HS-27A (cell line): ENCODE measurements around the gene TRIO.
"Not testable (repeated sequence)": the region's sequence is repeated elsewhere in the genome, so short reads cannot be mapped to it uniquely, and the experiment has no call there.

Experiments
- DNase-seq: peaks from one replicate; pipeline ENCODE4 v3.0.0-alpha.2; 2012; ENCODE audit warnings: low read depth, missing footprints

The TRIO gene

DNA sequence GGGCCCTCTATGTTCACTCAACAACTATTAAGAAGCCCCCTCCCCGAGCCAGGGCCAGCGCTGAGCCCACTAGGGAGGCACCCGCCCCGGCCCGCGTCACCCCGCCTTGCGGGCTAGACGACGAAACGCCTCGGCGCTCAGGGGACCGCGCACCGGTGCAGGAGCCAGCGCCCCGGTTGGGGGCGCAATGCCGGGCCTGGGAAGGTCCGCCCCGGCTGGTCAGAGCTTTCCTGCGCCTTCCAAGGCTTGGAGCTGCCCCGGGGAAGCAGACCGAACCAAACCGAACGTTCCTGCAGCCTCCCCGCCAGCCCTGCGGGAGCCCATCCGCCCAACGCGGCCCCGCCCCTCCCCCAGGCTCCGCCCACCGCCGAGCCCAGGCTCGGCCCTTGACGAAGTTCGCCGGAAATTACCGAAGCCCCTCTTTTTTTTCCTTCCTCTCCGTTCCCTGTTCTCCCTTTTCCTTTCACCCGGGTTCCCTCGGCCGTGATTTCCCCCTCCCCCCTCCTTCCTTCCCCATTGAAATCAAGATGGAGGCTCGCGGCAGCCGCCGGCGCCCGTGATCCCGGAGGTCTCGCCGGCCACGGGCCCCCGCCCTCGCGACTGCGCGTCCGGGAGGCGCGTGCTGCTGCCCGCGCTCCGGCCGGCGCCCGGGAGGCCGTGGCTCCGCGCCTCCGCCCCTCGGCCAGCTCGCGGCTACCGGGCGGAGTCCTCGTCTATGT, at the start of gene TRIO:
TSS of gene TRIO (plus strand) at position 516 of the 719 bp plus-strand sequence. CDS start 384 bp downstream, outside the sequence.
- DNase-seq: peak; percentile 92

DNA sequence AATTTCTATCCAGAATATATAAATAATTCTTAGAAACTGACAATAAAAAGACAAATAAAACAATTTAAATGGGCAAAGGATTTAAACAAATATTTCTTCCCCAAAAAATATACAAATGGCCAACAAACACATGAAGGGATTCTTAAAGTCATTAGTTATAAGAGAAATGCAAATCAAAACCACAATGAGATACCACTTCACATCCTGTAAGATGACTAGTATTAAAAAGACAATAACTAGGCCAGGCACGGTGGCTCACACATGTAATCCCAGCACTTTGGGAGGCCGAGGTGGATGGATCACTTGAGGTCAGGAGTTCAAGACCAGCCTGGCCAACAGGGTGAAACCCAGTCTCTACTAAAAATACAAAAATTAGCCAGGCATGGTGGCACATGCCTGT, 45.8 kb upstream of the TRIO start:
- not testable (repeated sequence) for DNase-seq

DNA sequence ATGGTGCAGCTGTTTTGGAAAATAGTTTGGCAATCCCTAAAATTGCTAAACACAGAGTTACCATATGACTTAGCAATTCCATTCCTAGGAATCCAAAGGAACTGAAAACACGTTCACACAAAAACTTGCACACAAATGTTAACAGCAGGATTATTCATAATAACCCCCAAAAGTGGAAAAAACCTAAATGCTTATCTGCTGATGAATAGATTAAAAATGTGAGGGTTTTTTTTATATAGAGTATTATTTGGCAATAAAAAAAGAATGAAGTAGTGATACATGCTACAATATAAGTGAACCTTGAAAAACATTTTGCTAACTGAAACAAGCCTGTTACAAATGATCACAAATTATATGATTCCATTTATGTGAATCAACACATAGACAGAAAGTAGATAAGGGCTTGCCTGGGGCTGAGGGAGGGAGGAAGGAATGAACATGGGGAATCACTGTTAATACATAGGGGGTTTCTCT, 45.1 kb upstream of the TRIO start:
- DNase-seq: peak; percentile 79

DNA sequence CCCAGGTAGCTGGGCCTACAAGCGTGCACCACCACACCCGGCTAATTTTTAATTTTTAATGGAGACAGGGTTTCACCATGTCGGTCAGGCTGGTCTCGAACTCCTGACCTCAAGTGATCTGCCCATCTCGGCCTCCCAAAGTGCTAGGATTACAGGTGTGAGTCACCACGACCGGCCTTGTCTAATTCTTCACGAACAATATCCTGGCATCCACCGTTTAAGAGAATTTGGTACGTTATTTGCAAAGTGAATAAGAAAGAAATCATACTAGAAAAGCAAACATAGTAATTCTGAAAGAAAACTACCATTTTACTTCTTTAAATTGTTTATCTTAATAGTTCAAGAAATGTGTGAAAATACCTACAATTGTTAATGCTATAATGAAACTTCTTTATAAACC, 42.9 kb upstream of the TRIO start:
- no peak for DNase-seq

DNA sequence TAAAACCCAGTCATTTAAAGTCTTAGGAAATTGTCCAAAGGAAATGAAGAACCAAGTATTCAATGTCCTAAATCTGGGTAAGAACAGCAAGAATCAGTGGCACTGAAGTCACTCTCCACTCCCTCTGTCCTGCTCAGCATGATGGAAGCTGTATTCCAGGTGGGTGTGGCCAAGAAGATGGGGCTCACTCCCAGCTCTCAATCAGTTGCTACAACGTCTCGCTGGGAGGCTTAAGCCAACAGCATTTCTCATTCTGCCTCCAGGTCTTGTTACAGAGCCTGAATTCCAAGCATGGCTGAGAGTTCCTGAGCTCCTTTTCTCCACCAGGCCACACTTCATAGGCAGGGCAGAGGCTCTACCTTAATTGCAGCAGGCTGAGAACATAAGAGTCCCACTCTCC, 41.2 kb upstream of the TRIO start:
- DNase-seq: no peak

DNA sequence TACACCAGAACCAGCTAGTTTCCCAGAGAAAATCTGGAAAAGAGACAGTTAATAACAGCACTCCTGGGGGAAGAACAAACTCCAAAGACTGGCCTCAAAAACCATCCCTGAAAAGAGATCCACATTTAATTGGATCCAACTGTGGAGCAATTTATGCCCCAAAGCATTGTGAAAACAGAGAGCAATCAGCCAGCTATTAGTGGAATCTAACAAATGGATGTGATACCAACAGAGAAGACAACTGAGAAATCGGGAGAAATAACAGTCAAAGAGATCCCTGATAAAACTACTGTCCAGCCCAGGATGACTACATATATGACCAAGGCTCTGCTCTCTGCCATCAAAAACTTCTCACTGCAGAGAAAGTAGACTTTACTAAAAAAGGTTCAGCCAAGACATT, 40.5 kb upstream of the TRIO start:
- no peak for DNase-seq

DNA sequence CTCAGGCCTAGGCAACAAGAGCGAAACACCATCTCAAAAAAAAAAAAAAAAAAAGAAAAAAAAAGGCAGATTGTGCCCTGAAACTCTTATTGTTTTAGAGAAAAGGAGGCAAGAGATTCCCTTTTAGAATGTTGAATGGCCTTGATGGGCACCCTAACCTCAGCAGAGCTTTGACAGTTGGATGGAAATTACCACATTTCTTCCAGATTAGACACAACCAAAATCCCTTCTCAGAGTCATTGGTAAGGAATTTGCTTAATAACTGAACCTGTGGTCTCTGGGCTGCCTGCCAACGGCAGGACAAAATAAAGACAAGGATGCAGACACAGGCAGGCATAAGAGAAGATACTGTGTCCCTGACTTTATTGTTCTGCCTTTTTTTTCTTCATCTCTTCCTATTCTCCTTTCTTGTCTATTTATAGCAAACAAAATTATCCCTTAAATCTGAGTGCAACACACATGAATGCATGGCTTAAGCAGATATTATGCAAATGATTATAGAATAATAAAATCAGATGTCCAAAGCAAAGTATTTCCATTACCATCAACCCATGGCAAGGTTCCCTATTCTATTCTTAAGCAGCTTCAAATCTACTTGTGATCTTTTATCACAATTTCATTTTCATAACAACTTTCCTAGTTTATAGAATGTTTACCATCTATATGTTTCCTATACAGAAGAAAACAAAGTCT, 37.3 kb upstream of the TRIO start:
- DNase-seq: peak; percentile 95

DNA sequence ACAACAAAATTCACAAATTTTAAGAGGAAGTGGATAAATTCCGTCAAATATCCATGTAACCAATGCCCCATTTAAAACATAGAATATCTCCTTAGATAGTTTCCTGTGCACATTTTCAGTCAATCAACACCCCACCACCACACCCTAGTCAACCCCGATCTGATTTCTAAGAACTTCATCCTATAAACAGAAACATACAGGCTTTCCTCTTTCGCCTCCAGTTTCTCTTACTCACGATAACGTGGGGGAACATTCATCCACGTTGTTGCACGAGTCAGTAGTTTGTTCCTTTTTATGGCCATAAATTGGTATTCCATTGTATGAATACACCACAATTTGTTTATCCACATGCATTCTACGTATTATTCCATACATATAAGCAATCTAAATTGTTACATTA, 35.6 kb upstream of the TRIO start:
- DNase-seq: no peak

DNA sequence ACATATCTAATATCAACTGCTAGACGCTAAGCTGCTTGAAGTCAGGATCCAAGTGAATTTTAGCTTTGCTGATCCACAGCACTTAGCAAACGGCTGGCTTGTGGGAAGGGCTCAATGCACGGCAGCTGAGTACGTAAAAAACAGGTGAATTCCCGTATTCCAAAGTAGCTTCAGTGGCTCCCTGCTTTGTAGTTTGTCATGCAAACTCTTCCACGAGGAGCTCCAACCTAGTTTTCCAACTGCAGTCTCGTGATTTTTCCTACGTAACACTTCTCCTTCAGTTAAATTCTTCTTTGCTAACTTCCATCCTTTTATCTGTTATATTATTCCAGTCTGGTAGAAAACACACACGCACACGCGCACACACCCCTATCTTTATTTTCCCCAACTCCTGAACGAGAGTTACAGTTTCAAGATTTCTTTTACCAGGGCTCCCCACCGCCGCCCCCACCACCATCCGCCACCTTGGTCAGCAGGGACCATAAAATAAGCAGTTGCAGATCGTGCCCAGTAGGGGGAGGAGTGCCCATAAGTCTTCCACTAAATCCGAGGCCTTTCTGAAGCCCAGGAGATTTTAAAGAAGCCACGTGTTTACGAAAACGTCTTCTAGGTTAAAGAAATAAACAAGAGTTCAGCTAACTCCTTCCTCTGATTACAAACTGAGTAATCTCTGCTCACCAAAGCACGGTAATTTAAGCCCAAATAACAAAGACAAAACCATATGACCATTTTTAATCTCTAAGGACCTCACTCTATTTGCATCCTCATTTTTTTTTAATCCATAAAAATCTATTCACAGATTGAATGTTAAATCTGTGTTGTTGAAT, 34.8 kb upstream of the TRIO start:
- DNase-seq: peak; percentile 69

DNA sequence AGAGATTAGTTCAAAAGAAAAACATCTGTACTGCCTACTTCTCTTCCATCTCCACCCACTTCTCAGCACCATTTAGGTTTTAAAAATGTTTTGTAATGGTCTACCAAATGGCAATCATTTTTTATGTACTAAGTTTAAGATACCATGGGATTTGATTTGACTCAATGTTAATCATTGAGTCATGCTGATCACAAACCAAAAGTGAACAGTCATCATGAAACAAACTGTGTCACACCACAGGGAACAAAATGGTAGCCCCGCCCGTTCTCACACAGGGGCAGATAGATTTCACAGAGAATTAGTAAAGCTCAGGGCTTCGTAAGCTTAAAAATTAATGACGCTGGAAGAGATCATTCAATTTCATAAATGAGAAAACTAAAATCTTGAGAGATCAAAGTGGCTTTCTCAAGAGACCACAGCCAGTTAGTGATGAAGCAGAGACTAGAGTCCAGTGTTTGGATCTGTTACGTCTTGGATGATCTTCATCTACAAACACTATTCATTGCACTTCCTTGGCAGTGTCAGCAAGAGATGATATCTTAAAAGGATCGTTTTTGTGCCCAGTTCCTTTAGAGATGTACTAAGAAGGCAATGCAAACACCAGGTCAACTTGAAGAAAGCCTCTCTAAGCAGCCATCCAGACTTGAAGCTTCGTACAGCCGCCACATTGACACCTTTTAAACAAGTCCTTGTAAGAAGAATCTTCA, 33.9 kb upstream of the TRIO start:
- peak; percentile 51 for DNase-seq

DNA sequence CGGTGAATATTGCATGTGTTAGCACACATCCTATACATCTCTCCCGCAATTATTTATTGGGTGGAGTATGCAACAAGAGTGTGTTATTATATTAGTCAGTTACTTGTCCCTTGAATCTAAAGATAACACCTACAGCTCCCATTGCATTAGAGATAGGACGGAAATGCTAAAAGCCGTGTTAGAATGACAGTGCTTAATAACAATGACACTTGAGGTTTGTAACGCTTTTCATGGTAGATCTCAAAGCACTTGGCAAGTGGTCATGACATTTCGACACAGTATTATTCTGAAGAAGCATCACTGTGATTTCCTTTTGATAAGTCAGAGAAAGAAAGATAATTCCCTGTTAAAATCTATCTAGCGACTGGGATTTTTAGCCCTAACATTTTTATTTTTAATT, 33.4 kb upstream of the TRIO start:
- DNase-seq: no peak

DNA sequence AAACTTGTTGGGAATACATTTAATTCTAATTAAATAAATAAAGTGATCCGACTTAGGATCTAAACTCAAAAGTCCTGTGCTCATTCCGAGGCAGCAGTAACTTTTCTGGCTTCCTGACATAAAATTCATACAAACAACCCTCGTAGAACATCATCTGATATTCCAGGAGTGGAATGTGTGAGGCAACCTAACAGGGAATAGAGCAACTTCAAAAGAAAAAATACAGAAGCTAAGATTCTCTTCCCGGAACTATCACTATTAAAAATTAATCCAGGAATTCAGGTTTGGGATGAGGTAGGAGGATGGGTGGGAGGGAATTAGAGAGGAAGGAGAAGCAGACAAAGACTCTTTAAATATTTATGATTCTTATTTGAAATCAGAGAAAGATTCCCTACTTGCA, 32.9 kb upstream of the TRIO start:
- DNase-seq: no peak

DNA sequence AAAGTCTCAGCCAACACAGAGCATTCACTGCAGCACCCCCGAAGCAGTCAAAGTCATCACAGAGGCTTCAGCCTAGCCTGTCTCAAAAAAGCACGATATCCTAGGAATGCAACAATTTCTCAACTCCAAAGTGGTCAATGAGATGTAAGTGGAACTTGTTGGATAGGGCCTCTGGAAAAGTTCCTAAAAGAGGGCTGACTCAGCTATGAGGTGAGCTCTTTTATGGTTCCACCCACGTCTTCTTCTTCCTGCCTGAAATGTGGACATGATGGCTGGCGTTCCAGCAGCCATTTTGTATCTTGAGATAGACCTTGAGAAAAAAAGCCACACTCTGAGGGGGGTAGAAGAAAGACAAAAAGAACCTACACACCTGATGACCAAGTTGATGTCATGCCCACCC, 32.5 kb upstream of the TRIO start:
- no peak for DNase-seq

DNA sequence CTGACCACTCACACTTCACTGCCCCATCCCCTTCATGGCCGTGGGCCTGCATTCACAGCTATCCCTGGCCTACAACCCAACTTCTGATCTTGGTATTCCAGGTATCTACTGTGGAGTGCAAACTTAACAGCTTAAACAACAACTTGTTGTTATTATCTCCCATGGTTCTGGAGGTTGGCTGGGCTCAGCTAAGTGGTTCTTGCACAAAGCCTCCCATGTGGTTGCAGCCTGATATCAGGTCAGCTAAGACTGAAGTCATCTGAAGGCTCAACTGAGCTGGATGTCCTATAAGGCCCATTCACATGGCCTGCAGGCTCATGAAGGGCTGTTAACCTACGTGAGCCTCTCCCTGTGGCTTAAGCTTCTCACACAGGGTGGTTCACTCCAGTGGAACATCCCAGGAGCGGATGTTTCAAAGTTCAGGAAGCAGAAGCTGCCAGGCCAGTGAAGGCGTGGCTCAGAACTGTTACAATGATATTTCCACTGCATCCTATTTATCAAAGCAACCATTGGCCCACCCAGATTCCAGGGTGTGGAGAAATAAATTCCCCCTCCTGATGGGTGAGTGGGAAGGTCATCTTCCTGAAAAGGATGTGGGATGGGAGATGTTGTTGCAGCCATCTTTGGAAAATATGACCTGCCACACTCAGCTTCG, 30.0 kb upstream of the TRIO start:
- no peak for DNase-seq

DNA sequence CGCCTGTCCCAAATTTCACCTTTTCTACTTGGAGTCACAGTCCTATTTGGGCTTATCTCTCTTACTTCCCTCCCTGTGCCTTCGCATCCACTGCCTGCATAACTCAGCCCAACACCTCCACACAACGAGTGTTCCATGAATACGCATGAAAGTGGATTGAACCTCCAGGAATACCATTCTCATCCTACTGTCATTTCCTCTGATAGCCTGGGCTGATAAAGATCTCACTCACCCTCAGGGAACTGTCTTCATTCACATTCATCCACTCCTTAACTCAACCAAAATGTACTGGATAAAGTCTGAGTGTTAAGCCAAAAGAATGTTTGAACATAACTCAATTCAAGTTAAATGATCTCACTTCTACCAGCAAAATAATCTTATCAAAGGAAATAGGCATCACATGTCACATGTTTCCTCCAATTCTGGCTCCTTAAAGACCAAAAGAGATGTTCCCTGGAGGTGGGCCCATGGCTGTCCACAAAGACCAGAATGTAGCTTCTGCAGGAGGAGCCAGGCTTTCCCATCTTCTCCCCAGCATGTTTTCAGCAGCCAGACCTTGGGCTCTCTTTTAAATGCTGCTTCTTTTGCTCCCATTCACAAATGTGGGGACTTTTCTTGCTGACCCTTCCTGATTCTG, 28.4 kb upstream of the TRIO start:
- DNase-seq: no peak

DNA sequence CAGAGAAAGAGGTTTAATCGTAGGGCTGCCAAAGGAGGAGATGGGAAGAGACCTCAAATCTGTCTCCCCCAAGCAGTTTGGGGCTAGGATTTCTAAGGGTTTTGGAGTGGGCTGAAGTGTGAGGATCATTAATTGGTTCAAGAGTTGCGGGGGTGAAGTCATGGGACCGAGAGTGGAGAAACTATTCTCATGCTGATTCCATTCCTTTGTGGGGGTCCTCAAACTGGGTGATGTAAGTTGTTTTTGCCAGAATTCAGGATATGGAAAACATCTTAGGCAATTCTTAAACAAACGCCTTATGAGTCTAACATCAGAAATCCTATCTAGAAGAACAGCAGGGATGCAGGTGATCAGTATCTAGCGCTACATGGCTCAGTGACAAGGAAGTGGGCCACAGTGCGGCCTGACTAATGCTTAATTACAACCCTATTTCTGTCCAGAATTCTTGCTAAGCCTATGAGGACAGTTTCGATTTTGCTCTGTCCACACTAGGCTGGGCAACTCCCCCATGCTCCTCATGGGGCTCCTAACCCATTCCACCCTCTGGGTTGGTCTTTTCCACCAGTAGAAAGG, 27.7 kb upstream of the TRIO start:
- DNase-seq: no peak

DNA sequence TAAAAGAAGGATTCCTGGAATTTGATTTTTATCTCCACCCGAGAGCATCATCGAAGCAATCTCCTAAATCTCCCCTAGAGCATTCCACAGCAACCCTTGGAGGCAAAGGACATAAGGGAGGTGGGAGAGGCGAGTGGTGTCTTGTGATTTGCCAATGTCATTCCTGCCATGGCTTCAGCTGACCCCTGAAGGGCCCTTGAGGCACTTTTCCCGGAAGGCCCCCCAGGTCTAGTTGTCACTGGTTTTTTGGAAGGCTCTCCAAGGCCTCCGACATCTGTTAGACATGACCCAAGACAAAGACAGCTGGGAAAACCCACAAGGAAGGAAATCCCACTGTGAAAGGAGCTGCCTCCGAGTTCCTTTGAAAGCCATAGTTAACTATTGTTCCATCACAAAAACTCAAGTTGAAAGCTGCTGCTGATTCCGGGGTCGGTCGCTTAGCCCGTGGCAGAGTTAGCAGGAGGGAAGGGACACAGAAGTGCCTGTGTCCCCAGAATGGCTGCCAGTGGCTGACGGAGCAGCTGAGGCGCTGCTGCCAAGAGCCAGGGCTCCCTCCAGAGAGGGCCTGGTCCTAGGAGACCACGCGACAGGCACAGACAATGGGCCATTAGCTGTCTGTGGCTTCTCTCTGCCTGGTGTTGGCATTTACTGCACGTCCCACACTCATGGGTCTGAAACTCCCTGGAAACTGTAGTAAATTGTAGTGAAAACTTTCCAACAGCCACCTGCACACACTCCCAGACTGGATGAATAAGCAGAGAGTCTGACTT, 24.4 kb upstream of the TRIO start:
- DNase-seq: no peak

DNA sequence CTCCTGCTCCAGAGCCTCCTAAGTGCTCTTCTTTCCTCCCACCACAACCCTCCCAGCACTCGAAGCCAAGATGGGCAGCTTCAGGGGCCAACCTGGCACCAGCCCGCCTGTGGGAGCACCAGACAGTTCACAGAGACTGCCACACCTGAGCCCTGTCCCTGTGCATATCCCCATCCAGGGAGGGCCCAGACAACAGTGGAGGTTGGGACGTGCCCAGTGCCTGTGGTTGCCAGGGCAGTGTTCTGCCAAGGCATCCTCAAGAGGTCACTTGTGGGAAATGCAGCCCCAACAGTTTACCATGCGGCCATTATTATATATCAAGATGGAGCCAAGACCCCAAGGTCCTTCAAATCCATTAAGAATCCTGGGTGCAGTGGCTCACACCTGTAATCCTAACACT, 23.0 kb upstream of the TRIO start:
- no peak for DNase-seq

DNA sequence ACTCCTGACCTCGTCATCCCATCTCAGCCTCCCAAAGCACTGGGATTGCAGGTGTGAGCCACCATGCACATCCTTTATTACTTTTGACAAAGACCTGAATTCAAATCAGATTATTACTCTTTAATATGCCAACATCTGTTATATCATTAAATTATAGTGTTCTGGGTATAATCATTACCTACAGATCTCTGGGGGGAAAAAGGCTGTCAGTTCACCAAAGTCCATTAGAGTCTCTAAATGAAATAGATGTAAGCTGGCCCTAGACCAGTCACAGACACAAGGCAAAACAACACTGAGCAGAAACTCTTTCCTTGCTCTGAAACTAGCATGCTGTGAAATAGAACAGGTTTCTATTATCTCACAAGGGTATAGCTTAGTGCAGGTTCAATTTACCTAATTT, 21.6 kb upstream of the TRIO start:
- DNase-seq: no peak

DNA sequence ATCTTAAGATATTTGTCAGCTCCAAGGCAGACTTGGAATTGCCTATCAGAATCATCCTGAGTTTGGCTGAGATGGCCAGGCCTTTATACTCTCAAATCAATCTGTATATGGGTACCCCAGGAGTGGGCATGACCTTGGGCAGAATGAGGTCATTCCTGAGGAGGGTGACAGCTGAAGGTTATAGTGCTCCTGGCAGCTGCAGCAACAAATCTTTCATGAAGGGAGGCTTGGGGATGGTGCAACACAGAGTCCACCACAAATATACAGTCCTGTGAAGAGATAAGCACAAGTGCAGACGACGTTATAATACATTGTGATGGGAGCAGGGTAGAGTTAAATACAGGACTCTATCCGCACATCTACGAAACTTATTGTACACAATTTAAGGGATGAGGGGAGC, 21.1 kb upstream of the TRIO start:
- DNase-seq: no peak
